ENCODE data around the gene POU6F1.
A peak's percentile ranks its signal among the peaks of the same experiment; 100 is the strongest.
"Not testable (repeated sequence)": the region's sequence is repeated elsewhere in the genome, so short reads cannot be mapped to it uniquely, and the experiment has no call there.

The POU6F1 gene, protein sequence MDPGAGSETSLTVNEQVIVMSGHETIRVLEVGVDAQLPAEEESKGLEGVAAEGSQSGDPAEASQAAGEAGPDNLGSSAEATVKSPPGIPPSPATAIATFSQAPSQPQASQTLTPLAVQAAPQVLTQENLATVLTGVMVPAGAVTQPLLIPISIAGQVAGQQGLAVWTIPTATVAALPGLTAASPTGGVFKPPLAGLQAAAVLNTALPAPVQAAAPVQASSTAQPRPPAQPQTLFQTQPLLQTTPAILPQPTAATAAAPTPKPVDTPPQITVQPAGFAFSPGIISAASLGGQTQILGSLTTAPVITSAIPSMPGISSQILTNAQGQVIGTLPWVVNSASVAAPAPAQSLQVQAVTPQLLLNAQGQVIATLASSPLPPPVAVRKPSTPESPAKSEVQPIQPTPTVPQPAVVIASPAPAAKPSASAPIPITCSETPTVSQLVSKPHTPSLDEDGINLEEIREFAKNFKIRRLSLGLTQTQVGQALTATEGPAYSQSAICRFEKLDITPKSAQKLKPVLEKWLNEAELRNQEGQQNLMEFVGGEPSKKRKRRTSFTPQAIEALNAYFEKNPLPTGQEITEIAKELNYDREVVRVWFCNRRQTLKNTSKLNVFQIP

DNA sequence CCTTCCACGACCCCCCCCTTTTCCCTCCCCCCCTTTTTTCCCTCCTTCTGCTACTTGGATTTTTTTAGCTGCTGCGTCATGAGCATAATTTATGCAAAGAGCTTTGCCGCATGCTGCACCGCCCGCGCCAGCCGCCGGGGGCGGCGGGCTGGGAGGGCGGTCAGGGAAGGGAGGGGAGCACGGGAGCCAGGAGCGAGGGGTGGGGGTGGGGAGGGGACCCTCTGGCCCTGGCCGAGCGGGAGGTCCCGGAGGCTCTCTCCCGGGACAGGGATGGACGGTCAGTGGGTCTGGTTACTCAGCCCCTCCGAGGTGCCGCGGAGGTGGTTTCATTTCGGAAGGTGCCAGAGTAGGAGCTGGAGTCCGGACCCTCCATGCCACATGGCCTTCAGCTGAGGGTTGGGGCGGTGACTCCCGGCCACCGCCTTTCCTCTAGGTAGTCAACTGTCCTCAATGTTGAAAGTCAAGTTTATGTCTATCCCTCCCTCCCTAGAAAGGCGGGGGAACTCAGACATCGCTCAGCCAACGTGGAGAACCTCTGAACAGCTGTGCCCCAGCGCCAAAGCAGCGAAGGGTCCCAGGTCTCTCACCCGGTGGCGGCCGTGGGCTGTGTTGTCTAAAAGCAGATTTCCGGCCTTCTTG, at the start of gene POU6F1:
POU6F1 (minus strand) TSS at position 95 of the 639 bp plus-strand sequence. CDS start 11,226 bp downstream, outside the sequence.
- peak; percentile 88 for DNase-seq

DNA sequence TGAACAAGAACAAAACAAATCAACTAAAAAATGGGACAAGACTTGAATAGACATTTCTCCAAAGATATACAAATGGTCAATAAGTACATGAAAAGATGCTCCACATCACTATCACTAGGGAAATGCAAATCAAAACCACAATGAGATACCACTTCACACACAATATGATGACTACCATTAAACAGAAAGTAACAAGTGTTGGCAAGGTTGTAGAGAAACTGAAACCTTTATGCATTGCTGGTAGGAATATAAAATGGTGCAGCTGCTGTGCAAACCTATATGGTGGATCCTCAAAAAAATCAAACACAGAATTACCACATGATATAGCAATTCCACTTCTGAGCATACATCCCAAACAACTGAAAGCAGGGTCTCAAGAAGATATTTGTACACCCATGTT, 47.2 kb upstream of the POU6F1 start:
- no peak for DNase-seq

DNA sequence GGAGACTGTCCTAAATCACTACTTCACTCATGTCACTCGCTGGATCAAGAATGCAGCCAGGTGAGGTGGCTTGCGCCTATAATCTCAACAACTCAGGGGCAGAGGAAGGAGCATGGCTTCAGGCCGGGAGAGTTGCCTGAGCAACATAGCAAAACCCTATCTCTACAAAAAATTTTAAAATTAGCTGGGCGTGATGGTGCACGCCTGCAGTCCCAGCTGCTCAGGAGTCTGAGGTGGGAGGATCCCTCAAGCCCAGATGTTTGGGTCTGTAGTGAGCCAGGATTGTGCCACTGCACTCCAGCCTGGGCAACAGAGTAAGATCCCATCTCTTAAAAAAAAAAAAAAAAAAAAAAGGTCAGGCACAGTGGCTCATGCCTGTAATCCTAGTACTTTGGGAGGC, 46.4 kb upstream of the POU6F1 start:
- DNase-seq = no peak

DNA sequence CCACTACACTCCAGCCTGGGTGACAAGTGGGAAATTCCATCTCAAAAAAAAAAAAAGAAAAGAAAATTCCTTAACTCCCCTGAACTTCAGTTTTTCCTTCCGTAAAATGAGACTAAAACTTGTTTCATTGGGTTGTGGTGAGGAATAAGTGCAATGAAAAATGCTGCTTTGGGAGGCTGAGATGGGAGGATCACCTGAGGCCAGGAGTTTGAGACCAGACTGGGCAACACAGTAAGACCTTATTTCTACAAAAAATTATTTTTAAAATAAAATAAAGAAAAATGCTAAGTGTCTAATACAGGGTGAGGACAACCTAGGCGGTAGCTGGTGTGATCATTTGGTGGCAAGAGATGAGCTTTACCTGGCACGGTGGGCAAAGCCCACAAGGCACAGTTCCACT, 45.5 kb upstream of the POU6F1 start:
- no peak for DNase-seq

DNA sequence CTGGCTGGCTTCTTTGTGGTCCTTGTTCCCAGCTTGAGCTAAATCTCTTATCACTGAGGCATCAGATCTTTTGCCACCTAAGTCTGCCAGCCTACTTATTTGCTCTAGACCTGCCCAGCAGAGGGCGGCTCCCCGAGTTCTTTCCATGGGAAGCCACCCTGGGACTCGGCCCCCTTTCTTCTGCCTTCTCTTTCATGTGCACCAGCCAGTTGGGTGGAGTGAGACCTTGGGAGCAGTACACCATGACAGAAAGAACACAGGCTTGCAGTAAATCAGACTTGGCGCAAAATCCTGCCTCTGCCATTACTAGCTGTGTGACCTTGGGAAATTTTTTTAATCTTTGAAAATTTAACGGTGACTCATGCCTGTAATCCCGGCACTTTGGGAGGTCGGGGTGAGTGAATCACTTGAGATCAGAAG, 44.9 kb upstream of the POU6F1 start:
- DNase-seq = no peak

DNA sequence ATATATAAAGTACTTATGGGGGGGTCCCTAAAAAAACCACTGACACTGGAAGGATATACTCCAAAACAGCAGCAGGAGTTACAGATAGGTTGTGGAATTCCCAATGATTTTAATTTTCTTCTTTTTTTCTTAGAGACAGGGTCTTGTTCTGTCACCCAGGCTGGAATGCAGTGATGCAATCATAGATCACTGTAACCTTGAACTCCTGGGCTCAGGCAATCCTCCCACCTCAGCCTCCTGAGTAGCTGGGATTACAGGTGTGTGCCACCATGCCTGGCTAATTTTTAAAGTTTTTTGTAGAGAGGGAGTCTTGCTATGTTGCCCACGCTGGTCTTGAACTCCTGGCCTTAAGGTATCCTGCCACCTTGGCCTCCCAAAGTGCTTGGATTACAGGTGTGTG, 41.7 kb upstream of the POU6F1 start:
- DNase-seq = not testable (repeated sequence)

DNA sequence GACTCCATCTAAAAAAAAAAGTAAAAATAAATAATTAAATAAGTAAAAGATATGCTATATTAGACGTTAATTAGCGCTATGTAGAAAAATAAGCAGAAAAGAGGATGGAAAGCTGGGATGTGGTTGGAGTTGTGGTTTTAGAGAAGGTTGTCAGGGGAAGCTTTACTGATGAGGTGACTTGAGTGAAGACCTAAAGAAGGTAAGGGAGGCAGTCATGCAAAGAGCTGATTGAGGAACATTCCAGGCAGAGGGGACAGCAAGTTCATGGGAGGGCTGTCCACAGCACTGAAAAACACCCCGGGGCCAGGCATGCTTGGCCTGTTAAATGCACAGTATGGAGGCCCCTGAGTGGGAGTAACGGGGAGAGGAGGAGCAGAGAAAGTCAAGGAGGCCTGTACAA, 36.7 kb upstream of the POU6F1 start:
- no peak for DNase-seq

DNA sequence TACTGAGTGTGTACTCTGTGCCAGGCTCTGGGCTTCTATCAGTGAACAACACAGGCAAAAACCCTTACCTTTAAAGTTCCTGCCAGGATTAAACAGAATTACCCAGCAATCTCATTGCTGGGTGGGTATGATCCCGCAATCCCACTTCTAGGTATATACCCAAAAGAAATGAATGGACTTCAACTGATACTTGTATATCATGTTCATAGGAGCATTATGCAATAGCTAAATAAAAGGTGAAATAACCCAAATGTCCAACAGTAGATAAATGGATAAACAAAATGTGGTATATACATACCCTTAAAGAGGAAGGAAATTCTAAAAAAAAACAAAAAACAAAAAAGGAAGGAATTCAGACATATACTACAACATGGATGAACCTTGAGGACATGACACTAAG, 35.4 kb upstream of the POU6F1 start:
- DNase-seq = no peak

DNA sequence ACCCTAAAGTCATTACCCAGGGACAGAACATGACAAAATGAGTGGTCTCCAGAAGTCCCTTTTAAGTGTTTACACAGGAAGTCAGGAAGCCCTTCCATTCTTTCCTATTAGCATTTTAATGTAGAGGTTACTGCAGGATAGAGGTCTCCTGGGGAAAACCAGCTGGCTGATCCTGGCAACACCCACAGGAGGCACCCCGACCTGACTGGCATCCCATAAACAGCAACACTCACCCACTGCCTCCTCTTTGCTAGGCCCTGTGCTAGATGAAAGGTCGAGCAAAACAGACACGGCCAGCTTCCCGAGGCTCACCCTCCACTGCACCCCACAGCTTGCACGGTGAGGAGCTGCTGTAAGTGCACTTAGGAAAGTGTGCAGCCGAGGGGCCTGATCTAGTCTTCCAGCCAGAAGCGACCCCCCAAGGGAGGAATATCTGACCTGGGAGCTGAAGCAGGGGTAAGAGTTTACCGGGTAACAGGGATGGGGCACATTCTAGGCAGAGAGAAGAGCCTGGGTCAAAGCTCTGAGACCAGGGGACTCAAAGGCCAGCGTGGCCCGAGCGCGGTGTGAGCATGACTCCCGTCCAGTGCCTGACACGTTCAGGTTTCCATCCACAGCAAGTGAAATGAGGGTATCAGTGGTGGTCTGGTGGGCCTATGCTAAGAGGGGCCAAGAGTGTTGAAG, 29.8 kb upstream of the POU6F1 start:
- no peak for DNase-seq

DNA sequence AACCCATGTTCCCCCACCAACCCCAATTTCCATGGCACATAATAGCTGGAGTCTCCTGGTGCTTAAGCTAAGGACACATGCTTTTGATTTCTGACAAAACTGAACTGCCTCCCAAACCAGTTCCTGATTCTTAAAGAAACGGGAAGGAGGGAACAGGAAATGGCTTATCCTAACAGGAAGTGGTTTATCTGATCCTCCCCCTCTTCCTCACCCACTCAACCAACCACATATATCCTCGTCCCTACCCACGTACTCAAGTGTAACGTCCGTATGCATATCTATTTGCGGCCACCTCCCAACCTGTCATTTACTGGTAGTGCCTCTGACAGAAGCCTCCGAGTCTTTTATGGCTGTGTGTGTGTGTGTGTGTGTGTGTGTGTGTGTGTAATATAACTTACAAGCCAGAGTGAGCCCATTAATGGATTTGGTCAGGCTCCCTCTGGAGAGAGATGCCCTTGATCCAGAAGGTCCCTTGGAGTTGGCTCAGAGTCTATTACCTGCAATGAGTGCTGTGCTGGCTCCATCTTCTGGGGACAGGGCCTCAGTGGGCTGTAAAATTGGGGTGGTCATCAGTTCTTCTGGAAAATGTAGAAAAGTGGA, 28.5 kb upstream of the POU6F1 start:
- no peak for DNase-seq

DNA sequence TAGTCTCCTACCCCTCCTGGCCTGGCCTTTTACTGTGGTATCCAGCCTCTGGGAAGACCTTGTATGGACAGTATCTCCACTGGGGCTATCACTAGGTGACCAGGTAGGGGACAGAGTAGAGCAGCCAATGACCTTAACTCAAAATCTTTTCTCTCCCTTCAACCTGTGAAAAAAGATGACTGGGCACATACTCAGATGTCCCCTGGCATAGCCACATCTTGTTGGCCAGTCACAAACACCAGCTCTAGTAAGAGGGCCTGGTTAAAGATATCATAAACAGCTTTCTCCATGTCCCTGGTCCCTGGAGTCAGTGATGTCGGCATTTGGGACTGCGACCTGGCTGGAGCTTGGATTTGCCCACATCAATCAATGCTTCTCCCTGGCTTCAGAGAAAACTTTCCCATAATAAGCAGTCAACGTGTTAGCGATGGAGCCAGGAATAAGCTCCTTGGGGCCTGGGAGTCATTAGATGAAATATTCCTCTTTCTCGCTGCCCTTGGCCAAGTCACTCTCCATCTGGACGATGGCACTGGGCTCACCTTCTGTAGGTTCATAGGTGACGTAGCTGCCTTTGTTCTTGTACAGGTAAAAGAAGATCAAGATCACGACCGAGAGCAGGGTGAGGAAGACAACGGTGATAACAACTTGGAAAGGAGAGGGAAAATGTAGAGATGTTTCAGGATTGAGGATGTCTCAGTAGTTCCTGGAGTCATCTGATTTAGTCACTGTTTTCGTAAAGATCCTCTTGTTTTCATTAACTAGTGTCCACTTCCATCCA, 27.8 kb upstream of the POU6F1 start:
- DNase-seq = no peak

DNA sequence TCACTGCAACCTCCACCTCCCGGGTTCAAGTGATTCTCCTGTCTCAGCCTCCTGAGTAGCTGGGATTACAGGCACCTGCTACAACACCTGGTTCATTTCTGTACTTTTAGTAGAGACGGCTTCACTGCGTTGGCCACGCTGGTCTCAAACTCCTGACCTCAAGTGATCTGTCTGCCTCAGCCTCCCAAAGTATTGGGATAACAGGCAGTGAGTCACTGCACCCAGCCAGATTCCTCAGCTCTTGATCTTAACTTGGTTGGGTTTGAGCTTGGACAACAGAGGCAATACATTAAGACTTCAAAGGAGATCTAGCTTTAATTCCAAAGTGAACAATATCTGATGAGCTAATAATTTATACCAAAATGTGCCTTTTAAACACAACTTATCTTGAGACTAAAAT, 26.4 kb upstream of the POU6F1 start:
- no peak for DNase-seq

DNA sequence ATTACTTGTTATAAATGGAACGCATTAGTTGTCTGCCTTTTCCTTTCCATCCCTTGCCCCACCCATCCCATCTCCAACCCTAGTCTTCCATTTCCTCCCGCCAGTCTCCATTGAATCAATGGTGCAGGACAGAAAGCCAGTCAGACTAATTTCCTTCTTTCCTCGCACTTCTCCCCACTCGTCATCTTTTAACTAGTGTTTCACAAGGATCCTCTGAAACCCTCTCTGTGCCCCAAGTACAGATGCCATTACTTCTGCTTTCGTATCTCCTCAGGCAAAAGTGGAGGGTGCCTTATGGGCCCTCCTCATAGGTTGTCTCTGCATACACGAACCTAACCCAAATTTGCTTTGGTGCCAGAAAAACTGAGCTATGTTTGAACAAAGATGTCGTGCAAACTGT, 25.0 kb upstream of the POU6F1 start:
- no peak for DNase-seq

DNA sequence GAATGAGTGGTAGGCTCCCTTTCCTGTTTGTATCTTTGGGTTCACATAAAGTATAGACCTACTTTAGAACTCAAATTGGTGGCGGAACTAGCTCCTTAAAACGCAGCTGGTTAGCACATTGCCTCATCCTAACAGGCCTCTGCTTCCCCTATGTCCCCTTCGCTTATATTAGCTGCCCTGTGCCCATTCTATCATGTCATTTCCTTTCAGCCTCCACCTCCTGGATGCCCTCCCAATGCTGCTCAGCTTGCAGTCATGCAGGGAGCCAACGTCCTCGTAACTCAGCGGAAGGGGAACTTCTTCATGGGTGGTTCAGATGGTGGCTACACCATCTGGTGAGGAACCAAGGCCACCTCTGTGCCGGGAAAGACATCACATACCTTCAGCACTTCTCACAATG, 24.3 kb upstream of the POU6F1 start:
- no peak for DNase-seq

DNA sequence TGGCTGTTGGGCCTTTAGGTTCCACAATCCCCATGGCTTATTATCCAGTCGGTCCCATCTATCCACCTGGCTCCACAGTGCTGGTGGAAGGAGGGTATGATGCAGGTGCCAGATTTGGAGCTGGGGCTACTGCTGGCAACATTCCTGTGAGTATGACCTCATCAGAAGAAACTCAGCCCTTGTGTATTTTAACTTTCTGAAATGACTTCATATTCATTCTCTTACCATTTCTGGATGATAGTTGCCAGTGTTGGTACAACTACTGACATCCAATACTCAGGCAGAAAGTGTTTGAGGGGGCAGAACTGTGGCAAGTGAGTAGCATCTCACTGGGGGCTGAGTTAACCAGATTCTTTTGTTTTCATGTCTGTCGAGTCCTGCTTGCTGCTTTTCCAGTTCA, 23.1 kb upstream of the POU6F1 start:
- no peak for DNase-seq

DNA sequence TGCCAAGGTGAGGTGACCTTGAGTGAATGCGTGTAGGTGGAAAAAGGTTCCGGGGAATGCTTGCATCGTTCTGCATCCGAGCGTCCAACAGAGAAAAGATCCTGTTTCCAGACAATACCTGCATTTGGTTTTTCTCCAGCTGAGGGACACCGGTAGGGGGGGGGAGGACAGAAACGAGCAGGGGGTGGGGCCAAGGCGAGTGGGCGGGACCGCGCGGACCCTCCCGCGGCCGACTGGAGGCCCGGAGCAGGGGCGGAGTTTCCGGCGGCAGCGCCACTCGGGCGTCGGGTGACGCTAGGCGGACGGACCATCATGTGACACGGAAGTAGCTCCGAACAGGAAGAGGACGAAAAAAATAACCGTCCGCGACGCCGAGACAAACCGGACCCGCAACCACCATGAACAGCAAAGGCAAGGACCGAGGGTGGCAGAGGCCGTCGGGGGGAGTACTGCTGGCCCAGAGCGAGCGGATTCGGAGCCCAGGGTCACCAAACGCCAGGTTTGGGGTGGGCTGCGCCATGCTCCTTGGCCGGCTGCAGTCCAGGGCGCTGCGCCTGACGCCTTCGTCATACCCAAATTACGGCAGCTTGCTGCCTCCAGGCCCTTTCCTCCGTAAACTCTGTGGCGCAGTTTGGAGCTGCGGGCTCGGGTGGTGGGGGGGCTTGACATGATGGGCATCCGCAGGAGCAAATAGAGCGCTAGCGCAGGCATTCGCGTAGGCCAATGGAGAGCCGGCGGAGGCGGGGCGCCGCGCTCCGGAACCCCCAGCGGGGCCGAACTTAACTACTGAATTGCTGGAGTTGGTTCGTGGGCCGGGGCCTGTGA, 20.9 kb upstream of the POU6F1 start, which contains the start of gene DAZAP2:
DAZAP2 (plus strand) TSS at position 317 of the 825 bp plus-strand sequence; CDS start at position 399, 82 bp downstream.
- DNase-seq = peak; percentile 95

DNA sequence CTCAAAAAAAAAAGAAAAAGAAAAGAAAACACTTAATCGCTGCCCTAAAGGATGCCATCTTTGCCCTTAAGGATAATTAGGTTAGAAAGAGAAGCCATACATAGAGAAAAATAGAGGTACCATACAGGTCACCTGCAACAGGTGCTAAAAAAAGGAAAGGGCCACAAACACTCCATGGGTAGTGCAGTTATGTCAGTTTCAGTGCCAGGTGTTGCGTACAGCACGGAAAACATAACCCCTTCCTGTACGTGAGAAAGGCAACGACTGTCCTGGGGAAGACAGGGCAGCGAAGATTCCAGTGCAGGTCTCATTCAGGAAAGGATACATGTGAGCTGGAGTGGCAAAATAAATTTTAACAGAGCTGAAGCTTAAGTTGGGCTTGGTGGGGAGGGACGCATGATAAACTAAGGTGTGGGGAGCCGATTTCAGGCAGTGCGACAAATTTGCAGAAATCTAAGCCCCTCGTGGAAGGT, 20.2 kb upstream of the POU6F1 start:
- DNase-seq = no peak

DNA sequence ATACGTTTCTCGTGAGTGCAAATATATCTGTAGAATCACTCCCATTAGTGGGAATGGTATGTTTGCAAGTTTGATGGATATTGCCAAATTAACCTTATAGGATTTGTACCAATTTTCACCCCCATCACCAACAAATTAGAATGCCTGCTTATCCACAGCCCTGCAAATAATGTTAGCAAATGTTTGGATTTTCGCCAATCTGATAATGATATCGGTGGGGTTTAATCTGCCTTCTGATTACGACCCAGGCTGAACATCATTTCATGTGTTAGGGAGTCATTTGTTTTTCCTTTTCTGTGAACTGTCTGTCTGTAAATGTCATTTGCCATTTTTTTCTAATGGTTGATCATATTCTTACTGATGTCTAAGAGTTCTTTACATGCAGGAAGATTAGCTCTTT, 16.7 kb upstream of the POU6F1 start:
- DNase-seq = no peak

DNA sequence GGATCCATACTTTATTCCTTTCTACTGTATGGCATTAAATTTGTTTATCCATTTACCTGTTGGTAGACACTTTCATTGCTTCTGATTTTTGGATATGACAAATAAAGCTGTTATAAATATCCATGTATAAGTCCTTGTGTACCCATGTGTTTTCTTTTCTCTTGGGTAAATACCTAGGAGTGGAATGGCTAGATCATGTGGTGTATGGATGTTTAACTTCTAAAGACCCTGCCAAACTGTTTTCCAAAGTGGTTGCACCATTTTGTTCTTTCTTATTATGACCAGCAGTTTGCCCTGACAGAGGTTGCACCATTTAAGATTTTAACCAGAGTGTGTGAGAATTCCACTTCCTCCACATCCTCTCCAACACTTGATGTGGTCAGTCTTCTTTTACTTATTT, 14.8 kb upstream of the POU6F1 start:
- no peak for DNase-seq

DNA sequence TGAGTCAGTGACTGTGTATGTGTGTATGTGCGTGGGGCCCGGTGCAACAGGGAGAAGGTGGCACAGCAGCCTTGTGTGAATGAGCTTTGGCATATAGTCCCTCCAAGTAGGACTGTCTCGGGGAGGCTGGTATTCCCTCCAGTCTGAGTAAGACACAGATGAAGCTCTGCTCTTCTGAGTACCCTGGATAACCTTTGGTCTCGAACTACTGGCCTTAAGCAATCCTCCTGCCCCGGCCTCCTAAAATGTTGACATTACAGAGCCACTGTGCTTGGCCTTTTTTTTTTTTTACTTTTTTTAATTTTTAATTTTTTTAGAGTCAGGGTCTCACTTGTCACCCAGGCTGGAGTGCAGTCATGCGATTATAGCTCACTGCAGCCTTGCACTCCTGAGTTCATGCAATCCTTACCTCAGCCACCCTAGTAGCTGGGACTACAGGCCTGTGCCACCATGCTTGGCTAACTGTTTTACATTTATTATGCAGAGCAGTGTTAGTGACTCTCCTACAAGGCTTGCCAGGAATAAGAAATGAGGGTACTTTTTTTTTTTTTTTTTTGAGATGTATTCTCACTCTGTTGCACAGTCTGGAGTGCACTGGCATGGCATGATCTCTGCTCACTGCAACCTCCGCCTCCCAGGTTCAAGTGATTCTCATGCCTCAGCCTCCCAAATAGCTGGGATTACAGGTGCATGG, 11.4 kb upstream of the POU6F1 start:
- DNase-seq = no peak

All from right forelimb (tissue), 1 donor.